Activated CD8-positive, alpha-beta memory T cell treated with anti-CD3 and anti-CD28 coated beads for 1 hour (primary cell): ENCODE measurements around the gene GFOD1.
"Not testable (repeated sequence)": the region's sequence is repeated elsewhere in the genome, so short reads cannot be mapped to it uniquely, and the experiment has no call there.

Source experiments
- DNase-seq, 2 donors: peaks; one replicate each; pipeline ENCODE4 v3.0.0-alpha.2; 2020; ENCODE audit warnings: low read depth in 1 of 2; ENCODE audit errors: extremely low read depth in 1 of 2

The GFOD1 gene

GRCh38 chr6:13331516-13332348 is 155.7 kb downstream of the GFOD1 start:
- DNase-seq, result no peak

GRCh38 chr6:13328875-13329183 is 158.6 kb downstream of the GFOD1 start:
- no peak for DNase-seq

DNA sequence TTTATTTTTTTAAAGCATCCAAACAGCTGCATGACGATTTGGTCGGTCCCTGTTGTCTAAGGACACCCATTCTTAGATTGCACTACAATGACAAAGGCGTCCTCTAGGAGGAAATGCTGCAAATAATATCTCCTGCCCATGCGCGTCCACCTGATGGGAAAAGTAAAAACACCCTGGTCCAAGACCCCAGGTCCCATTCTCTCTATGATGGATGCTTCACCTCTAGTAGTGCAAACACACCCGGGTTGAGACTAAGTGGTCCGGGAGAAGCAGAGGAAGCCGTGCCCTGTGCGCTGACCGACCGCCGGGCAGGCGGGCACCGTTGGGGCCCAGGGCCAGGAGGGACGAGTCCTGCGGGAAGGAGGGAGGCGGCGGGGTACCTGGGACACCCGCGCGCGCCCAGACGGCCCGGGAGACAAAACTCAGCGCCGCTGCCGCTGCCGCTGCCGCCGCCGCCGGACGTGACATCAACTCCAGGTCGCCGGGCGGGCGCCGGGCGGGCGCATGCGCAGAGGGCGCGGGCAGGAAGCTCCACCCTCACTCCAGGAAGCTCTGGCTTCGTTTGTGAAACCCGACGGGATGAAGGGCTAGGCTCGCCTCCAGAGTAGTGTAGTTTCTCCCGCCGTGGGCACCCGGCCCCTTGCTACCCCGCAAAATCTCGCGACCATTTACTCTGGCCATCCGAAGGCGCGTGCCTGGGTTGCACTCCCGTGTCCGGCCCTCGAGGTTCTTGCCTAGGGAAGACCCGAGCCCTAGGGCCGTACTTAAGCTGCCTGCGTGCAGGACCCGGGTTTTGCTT is 159.1 kb downstream of the GFOD1 start, which contains the start of gene TBC1D7:
TSS of gene TBC1D7 (minus strand) at position 462 of the 799 bp plus-strand sequence. CDS start 1,639 bp downstream, outside the sequence.
- peak; percentile 72 to 89 for DNase-seq

- DNase-seq, result no peak
Observed at GRCh38 chr6:13327691-13328075, 159.7 kb downstream of the GFOD1 start.

DNA sequence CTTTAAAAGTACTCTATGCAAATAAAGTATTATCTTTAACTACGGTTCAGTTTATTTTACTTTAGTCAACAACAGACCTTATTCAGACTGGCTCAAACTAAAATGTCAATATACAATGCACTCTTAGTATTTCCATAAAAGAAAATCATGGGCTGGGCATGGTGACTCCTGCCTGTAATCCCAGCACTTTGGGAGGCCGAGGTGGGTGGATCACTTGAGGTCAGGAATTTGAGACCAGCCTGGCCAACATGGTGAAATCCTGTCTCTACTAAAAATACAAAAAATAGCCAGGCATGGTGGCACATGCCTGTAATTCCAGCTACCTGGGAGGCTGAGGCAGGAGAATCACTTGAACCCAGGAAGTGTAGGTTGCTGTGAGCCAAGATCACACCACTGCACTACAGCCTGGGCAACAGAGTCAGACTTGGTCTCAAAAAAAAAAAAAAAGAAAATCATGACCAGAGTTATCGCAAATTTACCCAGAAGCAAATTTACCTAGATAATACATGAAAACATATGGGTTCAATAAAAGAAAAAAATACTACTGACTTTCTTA is 161.3 kb downstream of the GFOD1 start:
- DNase-seq, result not testable (repeated sequence)

- no peak for DNase-seq
Observed at GRCh38 chr6:13319891-13320564, 167.4 kb downstream of the GFOD1 start.

GRCh38 chr6:13318821-13319220 is 168.6 kb downstream of the GFOD1 start:
- no peak for DNase-seq

DNA sequence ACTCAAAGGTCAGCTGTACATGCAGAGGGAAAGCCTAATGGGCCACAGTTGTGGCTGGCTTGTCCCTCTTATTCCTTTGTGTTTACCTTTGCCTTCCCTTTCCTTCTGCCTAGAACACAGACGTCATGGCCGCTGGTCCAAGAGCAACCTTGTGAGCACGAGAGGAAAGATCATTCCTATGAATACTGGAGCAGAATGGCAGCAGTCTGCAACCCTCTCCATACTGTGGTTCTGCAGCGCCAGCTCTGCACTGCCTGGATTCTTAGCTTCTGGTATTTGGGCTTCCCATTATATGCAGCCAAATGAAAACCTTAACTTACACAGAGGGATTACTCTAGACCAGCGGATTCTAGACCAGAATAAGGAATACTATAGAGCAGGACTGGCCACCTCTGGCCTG is 171.5 kb downstream of the GFOD1 start:
- DNase-seq, result no peak

GRCh38 chr6:13314806-13315205 is 172.6 kb downstream of the GFOD1 start:
- no peak for DNase-seq

- DNase-seq, result no peak
Observed at GRCh38 chr6:13311155-13311554, 176.2 kb downstream of the GFOD1 start.

- DNase-seq, result no peak
Observed at GRCh38 chr6:13308332-13308731, 179.1 kb downstream of the GFOD1 start.
